NCI-H1436 (cell line): ENCODE data around the gene ZC3H10.
A peak's percentile ranks its signal among the peaks of the same experiment; 100 is the strongest.
"Not testable (repeated sequence)": the region's sequence is repeated elsewhere in the genome, so short reads cannot be mapped to it uniquely, and the experiment has no call there.

Experiments used
- DNase-seq: peaks from one replicate; lab custom pipeline; 2025; lab: John Stamatoyannopoulos, UW

Gene ZC3H10

GRCh38 chr12:56154818-56155217 is 36.8 kb downstream of the ZC3H10 start:
- DNase-seq, result no peak

GRCh38 chr12:56155256-56155845 is 37.3 kb downstream of the ZC3H10 start:
- no peak for DNase-seq

GRCh38 chr12:56156464-56157200 is 38.6 kb downstream of the ZC3H10 start:
- not testable (repeated sequence) for DNase-seq

GRCh38 chr12:56157201-56158028 is 39.3 kb downstream of the ZC3H10 start:
- peak; percentile 78 for DNase-seq

- peak; percentile 98 for DNase-seq
Observed at GRCh38 chr12:56158029-56158925, 40.2 kb downstream of the ZC3H10 start, which contains the start of gene MYL6. MYL6 (plus strand) TSS chr12:56158359; CDS start chr12:56158402, 43 bp downstream.

GRCh38 chr12:56158926-56159461 is 40.9 kb downstream of the ZC3H10 start:
- DNase-seq, result no peak

- no peak for DNase-seq
Observed at GRCh38 chr12:56159482-56160192, 41.6 kb downstream of the ZC3H10 start.

- no peak for DNase-seq
Observed at GRCh38 chr12:56160193-56160763, 42.2 kb downstream of the ZC3H10 start.

GRCh38 chr12:56160894-56161689 is 43.0 kb downstream of the ZC3H10 start:
- DNase-seq, result no peak

GRCh38 chr12:56161690-56162351 is 43.8 kb downstream of the ZC3H10 start:
- DNase-seq, result no peak

GRCh38 chr12:56162468-56163290 is 44.6 kb downstream of the ZC3H10 start:
- no peak for DNase-seq

- DNase-seq, result no peak
Observed at GRCh38 chr12:56163533-56164344, 45.7 kb downstream of the ZC3H10 start.

- DNase-seq, result no peak
Observed at GRCh38 chr12:56164345-56164729, 46.3 kb downstream of the ZC3H10 start.

- DNase-seq, result no peak
Observed at GRCh38 chr12:56165369-56165768, 47.3 kb downstream of the ZC3H10 start.

- no peak for DNase-seq
Observed at GRCh38 chr12:56169229-56169759, 51.2 kb downstream of the ZC3H10 start.

GRCh38 chr12:56172839-56173238 is 54.8 kb downstream of the ZC3H10 start:
- no peak for DNase-seq
